VCaP (cell line): ENCODE measurements around the gene NLRP12.

Experiments used
- H3K27ac ChIP-seq: fragments of 450-650 bp; 2 replicates; pipeline ENCODE4 v1.5.1; 2017
- CTCF ChIP-seq: fragments of 450-650 bp; conservative IDR thresholded peaks from 2 replicates; pipeline ENCODE4 v1.5.1; 2017; ENCODE audit warnings: mild to moderate bottlenecking, moderate library complexity

NLRP12 gene

GRCh38 chr19:53824134-53824611 lies at the start of gene NLRP12:
NLRP12 (minus strand) TSS chr19:53824314; CDS start chr19:53824174, 140 bp downstream.
- no peak within 1 kb of the TSS for H3K27ac ChIP-seq
- no peak for TF ChIP-seq CTCF

DNA sequence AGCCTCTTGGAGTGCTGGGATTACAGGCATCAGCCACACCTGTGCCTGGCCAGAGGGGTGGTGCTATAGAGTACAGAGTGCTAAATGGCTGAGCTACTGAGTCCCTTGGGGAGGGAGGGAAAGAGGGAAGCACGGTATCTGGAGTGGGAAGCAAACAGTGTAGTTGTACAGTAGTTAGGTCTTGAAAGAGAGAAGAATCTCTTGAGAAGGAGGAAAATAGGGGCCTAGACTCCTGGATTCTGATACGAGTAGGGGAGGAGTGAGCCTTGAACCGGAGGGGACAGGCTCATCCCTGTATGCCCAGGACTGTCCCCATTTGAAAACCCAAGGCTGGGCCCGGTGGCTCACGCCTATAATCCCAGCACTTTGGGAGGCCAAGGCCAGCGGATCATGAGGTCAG lies 48.6 kb upstream of the NLRP12 start:
- no peak overlapping the region for H3K27ac ChIP-seq
- no peak for TF ChIP-seq CTCF

- TF ChIP-seq CTCF = no peak
- peak overlapping the region; percentile 52; the same call in 1 of the 2 replicates for H3K27ac ChIP-seq
These were observed 47.3 kb upstream of the NLRP12 start for GRCh38 chr19:53871454-53871853.

GRCh38 chr19:53870485-53870844 lies 46.4 kb upstream of the NLRP12 start:
- no peak for TF ChIP-seq CTCF
- peak overlapping the region; percentile 52 for H3K27ac ChIP-seq

- peak overlapping the region; percentile 96 for H3K27ac ChIP-seq
These were observed 45.8 kb upstream of the NLRP12 start for GRCh38 chr19:53869805-53870484.

- peak overlapping the region; percentile 96 for H3K27ac ChIP-seq
- TF ChIP-seq CTCF = no peak
These were observed 45.0 kb upstream of the NLRP12 start for GRCh38 chr19:53868892-53869804.

- H3K27ac ChIP-seq = peak overlapping the region; percentile 96
- no peak for TF ChIP-seq CTCF
These were observed 44.2 kb upstream of the NLRP12 start for GRCh38 chr19:53868091-53868891.
